GM12878 (cell line): ENCODE measurements around the gene COL2A1. TPM values are rescaled to one million over a fixed set of nuclear protein-coding genes. Genes with fewer than 3 reads are reported as not detected.

Experiments
- ATAC-seq: fragments of 200-7000 bp; cut with Tn5 transposase; 3 replicates; pipeline ENCODE4 v1.9.1; 2020; ENCODE audit warnings: mild to moderate bottlenecking, moderate library complexity
- BruUV-seq: library from RNA; stranded (reverse); fragments of 400-500 nt; replicated peaks from 2 replicates; lab custom pipeline; 2021; lab: Mats Ljungman, UMichigan
- CTCF ChIA-PET: fragments of 300-600 bp; sonication (Branson Sonifier 250); formaldehyde crosslinking; extraction: SDS; loops from one replicate; lab custom pipeline; 2021; ENCODE audit warnings: inconsistent platforms; lab: Yijun Ruan, JAX
- POLR2A ChIA-PET: fragments of 350-600 bp; formaldehyde crosslinking; extraction: SDS; loops from one replicate; lab custom pipeline; 2021; ENCODE audit warnings: inconsistent platforms; lab: Charles Lee
- RAD21 ChIA-PET: fragments of 300-600 bp; sonication (Branson Sonifier 250); formaldehyde crosslinking; loops from one replicate; lab custom pipeline; 2023; ENCODE audit warnings: antibody characterized with exemption; ENCODE audit not compliant: unreplicated experiment; lab: Charles Lee
- SMC1A ChIA-PET: fragments of 300-600 bp; sonication (Branson Sonifier 250); formaldehyde crosslinking; loops from one replicate; lab custom pipeline; 2023; ENCODE audit not compliant: unreplicated experiment, uncharacterized antibody; lab: Charles Lee
- DNase-seq: peaks from one replicate; pipeline ENCODE4 v3.0.0-alpha.2; 2011; ENCODE audit warnings: low read depth, low spot score
- FAIRE-seq: peaks from 3 replicates; lab custom pipeline; 2011; peaks lifted over from hg19 to GRCh38; lab: Jason Lieb, UNC
- H2AFZ ChIP-seq: 2 replicates; pipeline ENCODE4 v1.6.0; 2011; ENCODE audit warnings: low read depth, low read length, control low read depth; ENCODE audit not compliant: control insufficient read depth
- H3K27ac ChIP-seq: 2 replicates; pipeline ENCODE4 v1.5.1; 2011; ENCODE audit warnings: control low read depth; ENCODE audit not compliant: control insufficient read depth, insufficient read depth
- H3K27me3 ChIP-seq, 2 experiments: replicated peaks in 1 of 2; 2 replicates each; pipeline versions ENCODE4 v1.6.0 to v1.6.1; 2011; ENCODE audit warnings: low read length in 1 of 2; ENCODE audit not compliant: control insufficient read depth in 2 of 2, insufficient read depth in 2 of 2
- H3K36me3 ChIP-seq, 2 experiments: 2 replicates each; pipeline ENCODE4 v1.5.1; 2011; ENCODE audit warnings: low read length in 1 of 2; ENCODE audit not compliant: control insufficient read depth in 2 of 2, insufficient read depth in 2 of 2
- H3K4me1 ChIP-seq: 2 replicates; pipeline ENCODE4 v1.6.1; 2011; ENCODE audit warnings: mild to moderate bottlenecking, low read length, moderate library complexity, mixed read lengths; ENCODE audit not compliant: control insufficient read depth, insufficient read depth
- H3K4me2 ChIP-seq: 2 replicates; pipeline ENCODE4 v1.6.0; 2011; ENCODE audit warnings: control low read depth; ENCODE audit not compliant: control insufficient read depth, insufficient read depth
- H3K4me3 ChIP-seq: fragments of 200-600 bp; sonication (generic); 2 replicates; pipeline ENCODE4 v1.5.1; 2016
- H3K79me2 ChIP-seq: 2 replicates; pipeline ENCODE4 v1.6.0; 2011; ENCODE audit warnings: low read length; ENCODE audit not compliant: control insufficient read depth, insufficient read depth
- H3K9ac ChIP-seq: 2 replicates; pipeline ENCODE4 v1.8.0; 2011; ENCODE audit warnings: low read length, control low read depth, mixed read lengths; ENCODE audit not compliant: control insufficient read depth, insufficient read depth
- H3K9me3 ChIP-seq: replicated peaks from 3 replicates; pipeline ENCODE4 v1.5.1; 2011; ENCODE audit warnings: mild to moderate bottlenecking, low read length; ENCODE audit not compliant: control insufficient read depth, insufficient read depth
- H4K20me1 ChIP-seq: 2 replicates; pipeline ENCODE4 v1.6.0; 2011; ENCODE audit not compliant: control insufficient read depth, insufficient read depth
- BHLHE40 ChIP-seq, 2 experiments: fragments of 450-650 bp in 1 of 2; IDR thresholded peaks; 2 replicates each; pipeline ENCODE4 v1.6.1; 2011 to 2017; ENCODE audit warnings: low read depth in 2 of 2, borderline replicate concordance in 1 of 2, improper control_type of control experiment in 1 of 2, low read length in 1 of 2, mild to moderate bottlenecking in 1 of 2
- EZH2 ChIP-seq: IDR thresholded peaks from 2 replicates; pipeline ENCODE4 v1.6.1; 2012; ENCODE audit warnings: low read depth, mild to moderate bottlenecking, control low read depth, inconsistent platforms, low read length, borderline replicate concordance; ENCODE audit not compliant: control insufficient read depth
- HDGF ChIP-seq: fragments of 450-650 bp; IDR thresholded peaks from 2 replicates; pipeline ENCODE4 v1.6.1; 2016; ENCODE audit warnings: antibody characterized with exemption
- MYB ChIP-seq: fragments of 150-350 bp; IDR thresholded peaks from 2 replicates; pipeline ENCODE4 v1.6.1; 2014; ENCODE audit warnings: mild to moderate bottlenecking, low read depth, low read length, borderline replicate concordance
- NKRF ChIP-seq: fragments of 450-650 bp; conservative IDR thresholded peaks from 2 replicates; pipeline ENCODE4 v1.6.1; 2017; ENCODE audit warnings: mild to moderate bottlenecking, moderate library complexity
- PML ChIP-seq: IDR thresholded peaks from 2 replicates; pipeline ENCODE4 v1.6.1; 2012; ENCODE audit warnings: low read length, inconsistent platforms
- SMAD1 ChIP-seq: fragments of 450-650 bp; IDR thresholded peaks from 2 replicates; pipeline ENCODE4 v1.6.1; 2018; ENCODE audit warnings: mild to moderate bottlenecking, low read depth; ENCODE audit not compliant: partially characterized antibody
- in situ Hi-C: fragments of 300-500 bp; cut with MboI; formaldehyde crosslinking; loops from 9 replicates; pipeline ENCODE4 v1.14.3; 2018; ENCODE audit warnings: mixed read lengths
- intact Hi-C: fragments of 100-400 bp; cut with micrococcal nuclease; formaldehyde crosslinking; loops from one replicate; pipeline ENCODE4 v1.14.2; 2022; ENCODE audit not compliant: unreplicated experiment
- polyA plus RNA-seq, 11 experiments: library from polyadenylated mRNA; depleted of rRNA in 4 of 11; unstranded in 6 of 11; stranded (reverse) in 5 of 11; fragments of >200 nt; fragmentation: Nextera tagmentation in 4 of 11; fragmentation: Illumina TruSeq in 1 of 11; extraction: Ambion mirVana in 4 of 11; extraction: Trizol in 1 of 11; gene quantifications; 1 replicate in 1 of 11; 2 replicates in 10 of 11; pipeline versions ENCODE4 v1.2.1 to v1.2.3, GENCODE V29; 2011 to 2016; ENCODE audit warnings: inconsistent platforms in 2 of 11, missing spikeins in 2 of 11, low read depth in 1 of 11
- total RNA-seq, 4 experiments: library from RNA; depleted of rRNA in 3 of 4; stranded (reverse); fragments of >200 nt in 3 of 4; fragmentation: Illumina TruSeq in 1 of 4; extraction: Trizol in 1 of 4; gene quantifications; 2 replicates each; pipeline versions ENCODE4 v1.2.1 to v1.2.3, GENCODE V29; 2013 to 2021
- TF ChIP-seq, protein P1 (sequence below): fragments of 150-350 bp; IDR thresholded peaks from 2 replicates; pipeline ENCODE4 v1.6.1; 2016; ENCODE audit warnings: low read depth, low read length
- TF ChIP-seq, protein P2 (sequence below): fragments of 450-650 bp; formaldehyde crosslinking; IDR thresholded peaks from 2 replicates; pipeline ENCODE4 v1.5.0; 2022; ENCODE audit warnings: mild to moderate bottlenecking, missing genetic modification characterization

The COL2A1 gene
- total and polyA plus RNA-seq, 10 of the 15 experiments (the other 5 are each of a cell fraction or from before 2014, with no cell fraction given) = 0.06 to 0.67 (median 0.19) TPM; not detected in 1

DNA sequence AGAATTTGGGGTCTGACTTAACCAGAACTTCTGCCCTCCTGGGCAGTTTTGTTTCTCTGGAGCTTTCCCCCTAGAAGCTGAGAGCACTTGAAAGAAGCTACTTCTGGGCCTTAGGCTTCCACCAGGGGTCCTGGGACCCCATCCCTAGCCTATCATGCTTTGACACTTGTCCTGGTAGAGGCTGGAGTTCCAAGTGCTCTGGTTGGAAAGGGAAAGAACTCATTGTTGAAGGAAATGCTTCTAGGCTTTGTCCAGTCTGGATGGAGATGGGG is 1.4 kb upstream of the COL2A1 start:
- BruUV-seq = no TSS peak
- no peak overlapping the region for H2AFZ ChIP-seq
- no peaks in the 10 kb centered on the region for H3K4me1 ChIP-seq
- no peak for DNase-seq
- in situ Hi-C loops = no loop called here
- ChIA-PET CTCF (interaction anchor here (1.4 to 1.9 kb wide), 2 partner anchors 15 to 184 kb away, joined by 3 to 4 read pairs; no protein-coding TSS in a partner anchor), RAD21 (no interaction called here)
- H3K79me2 ChIP-seq = no peaks in the 10 kb centered on the region
- intact Hi-C loops = no loop called here
- peaks cover 24 to 28% of the 10 kb centered on the region in 2 experiments for H3K27me3 ChIP-seq
- no peak for FAIRE-seq
- TF ChIP-seq, protein P1, sequence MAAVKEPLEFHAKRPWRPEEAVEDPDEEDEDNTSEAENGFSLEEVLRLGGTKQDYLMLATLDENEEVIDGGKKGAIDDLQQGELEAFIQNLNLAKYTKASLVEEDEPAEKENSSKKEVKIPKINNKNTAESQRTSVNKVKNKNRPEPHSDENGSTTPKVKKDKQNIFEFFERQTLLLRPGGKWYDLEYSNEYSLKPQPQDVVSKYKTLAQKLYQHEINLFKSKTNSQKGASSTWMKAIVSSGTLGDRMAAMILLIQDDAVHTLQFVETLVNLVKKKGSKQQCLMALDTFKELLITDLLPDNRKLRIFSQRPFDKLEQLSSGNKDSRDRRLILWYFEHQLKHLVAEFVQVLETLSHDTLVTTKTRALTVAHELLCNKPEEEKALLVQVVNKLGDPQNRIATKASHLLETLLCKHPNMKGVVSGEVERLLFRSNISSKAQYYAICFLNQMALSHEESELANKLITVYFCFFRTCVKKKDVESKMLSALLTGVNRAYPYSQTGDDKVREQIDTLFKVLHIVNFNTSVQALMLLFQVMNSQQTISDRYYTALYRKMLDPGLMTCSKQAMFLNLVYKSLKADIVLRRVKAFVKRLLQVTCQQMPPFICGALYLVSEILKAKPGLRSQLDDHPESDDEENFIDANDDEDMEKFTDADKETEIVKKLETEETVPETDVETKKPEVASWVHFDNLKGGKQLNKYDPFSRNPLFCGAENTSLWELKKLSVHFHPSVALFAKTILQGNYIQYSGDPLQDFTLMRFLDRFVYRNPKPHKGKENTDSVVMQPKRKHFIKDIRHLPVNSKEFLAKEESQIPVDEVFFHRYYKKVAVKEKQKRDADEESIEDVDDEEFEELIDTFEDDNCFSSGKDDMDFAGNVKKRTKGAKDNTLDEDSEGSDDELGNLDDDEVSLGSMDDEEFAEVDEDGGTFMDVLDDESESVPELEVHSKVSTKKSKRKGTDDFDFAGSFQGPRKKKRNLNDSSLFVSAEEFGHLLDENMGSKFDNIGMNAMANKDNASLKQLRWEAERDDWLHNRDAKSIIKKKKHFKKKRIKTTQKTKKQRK = no peak
- TF ChIP-seq HDGF (no peak), SMAD1 (no peak), EZH2 (no peak), NKRF (no peak), PML (no peak), BHLHE40 (IDR thresholded peaks at IDR 0.05; ENCODE audit: borderline replicate concordance in 1 of 2, low read depth in 2 of 2, low read length in 1 of 2) (no peak), MYB (no peak)
- TF ChIP-seq, protein P2, sequence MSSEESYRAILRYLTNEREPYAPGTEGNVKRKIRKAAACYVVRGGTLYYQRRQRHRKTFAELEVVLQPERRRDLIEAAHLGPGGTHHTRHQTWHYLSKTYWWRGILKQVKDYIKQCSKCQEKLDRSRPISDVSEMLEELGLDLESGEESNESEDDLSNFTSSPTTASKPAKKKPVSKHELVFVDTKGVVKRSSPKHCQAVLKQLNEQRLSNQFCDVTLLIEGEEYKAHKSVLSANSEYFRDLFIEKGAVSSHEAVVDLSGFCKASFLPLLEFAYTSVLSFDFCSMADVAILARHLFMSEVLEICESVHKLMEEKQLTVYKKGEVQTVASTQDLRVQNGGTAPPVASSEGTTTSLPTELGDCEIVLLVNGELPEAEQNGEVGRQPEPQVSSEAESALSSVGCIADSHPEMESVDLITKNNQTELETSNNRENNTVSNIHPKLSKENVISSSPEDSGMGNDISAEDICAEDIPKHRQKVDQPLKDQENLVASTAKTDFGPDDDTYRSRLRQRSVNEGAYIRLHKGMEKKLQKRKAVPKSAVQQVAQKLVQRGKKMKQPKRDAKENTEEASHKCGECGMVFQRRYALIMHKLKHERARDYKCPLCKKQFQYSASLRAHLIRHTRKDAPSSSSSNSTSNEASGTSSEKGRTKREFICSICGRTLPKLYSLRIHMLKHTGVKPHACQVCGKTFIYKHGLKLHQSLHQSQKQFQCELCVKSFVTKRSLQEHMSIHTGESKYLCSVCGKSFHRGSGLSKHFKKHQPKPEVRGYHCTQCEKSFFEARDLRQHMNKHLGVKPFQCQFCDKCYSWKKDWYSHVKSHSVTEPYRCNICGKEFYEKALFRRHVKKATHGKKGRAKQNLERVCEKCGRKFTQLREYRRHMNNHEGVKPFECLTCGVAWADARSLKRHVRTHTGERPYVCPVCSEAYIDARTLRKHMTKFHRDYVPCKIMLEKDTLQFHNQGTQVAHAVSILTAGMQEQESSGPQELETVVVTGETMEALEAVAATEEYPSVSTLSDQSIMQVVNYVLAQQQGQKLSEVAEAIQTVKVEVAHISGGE (CRISPR knock-in tag) = no peak
- TF ChIP-seq, all 136 proteins: peak for 0
- Histone ChIP-seq H3K36me3 (no peaks in the 10 kb centered on the region), H3K4me3 (no peak overlapping the region), H3K27ac (no peak overlapping the region), H3K4me2 (no peak overlapping the region), H3K9ac (no peak overlapping the region), H4K20me1 (no peaks in the 10 kb centered on the region), H3K9me3 (no peaks in the 10 kb centered on the region)
- SMC1A ChIA-PET = interaction anchor here (0.7 to 1.0 kb wide), 2 partner anchors 16 to 166 kb away, joined by 3 to 4 read pairs; no protein-coding TSS in a partner anchor
- POLR2A ChIA-PET = no interaction called here
- no peak for ATAC-seq
